Mammary epithelial cell (primary cell): ENCODE data around the gene PLIN4.

Experiments
- EZH2 ChIP-seq: IDR thresholded peaks from 2 replicates; pipeline ENCODE4 v1.6.1; 2012; ENCODE audit warnings: low read length, inconsistent platforms, borderline replicate concordance
- TF ChIP-seq, protein P1 (sequence below), 2 donors: IDR thresholded peaks in 1 of 2; conservative IDR thresholded peaks in 1 of 2; 2 replicates each; pipeline ENCODE4 v1.5.1; 2011 to 2012; ENCODE audit warnings: inconsistent platforms in 2 of 2, low read length in 2 of 2, mild to moderate bottlenecking in 2 of 2, control low read depth in 1 of 2, low read depth in 1 of 2; ENCODE audit not compliant: insufficient read depth in 1 of 2; ENCODE audit errors: extremely low read depth in 1 of 2

DNA sequence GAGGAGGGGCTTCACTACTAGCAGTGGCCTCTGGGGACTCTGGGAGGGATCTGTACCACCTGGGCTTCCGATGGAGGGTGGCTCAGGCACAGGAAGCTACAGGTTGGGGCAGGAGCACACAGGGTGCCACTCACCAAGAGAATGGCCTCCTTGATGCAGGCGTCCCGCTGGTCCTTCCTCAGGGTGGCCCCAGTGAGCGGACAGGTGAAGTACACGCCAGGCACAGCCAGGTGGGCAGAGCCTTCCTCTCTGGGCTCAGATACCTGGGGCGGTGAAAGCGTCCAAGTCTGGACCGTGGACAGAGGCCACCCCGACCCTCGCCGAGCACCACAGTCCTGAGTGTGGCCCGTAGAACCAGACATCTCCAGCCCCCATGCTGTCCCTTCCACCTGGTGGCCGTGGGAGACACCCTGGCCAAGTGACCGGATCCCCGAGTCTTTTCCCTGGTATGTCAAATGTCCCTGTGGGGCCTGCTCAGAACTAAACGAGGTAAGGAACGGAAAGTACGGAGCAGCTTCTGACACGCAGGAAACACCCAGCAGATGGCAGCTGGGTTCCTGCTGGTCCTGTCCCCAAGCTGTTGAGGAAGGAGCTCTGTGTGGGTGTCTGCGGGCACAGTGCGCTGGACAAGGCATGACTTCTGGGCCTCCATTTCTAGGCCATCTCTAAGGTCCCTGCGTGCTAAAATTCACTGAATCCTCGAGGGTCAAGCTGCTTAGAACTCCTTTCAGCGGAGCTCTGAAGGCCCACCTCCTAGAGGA is 65.9 kb downstream of the PLIN4 start:
- TF ChIP-seq, protein P1, sequence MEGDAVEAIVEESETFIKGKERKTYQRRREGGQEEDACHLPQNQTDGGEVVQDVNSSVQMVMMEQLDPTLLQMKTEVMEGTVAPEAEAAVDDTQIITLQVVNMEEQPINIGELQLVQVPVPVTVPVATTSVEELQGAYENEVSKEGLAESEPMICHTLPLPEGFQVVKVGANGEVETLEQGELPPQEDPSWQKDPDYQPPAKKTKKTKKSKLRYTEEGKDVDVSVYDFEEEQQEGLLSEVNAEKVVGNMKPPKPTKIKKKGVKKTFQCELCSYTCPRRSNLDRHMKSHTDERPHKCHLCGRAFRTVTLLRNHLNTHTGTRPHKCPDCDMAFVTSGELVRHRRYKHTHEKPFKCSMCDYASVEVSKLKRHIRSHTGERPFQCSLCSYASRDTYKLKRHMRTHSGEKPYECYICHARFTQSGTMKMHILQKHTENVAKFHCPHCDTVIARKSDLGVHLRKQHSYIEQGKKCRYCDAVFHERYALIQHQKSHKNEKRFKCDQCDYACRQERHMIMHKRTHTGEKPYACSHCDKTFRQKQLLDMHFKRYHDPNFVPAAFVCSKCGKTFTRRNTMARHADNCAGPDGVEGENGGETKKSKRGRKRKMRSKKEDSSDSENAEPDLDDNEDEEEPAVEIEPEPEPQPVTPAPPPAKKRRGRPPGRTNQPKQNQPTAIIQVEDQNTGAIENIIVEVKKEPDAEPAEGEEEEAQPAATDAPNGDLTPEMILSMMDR (conservative IDR thresholded peaks at IDR 0.05 in 1 of 2, IDR thresholded peaks at IDR 0.05 in 1 of 2; ENCODE audit: extremely low read depth in 1 of 2, insufficient read depth in 1 of 2, low read depth in 1 of 2, low read length in 2 of 2): no peak
- TF ChIP-seq EZH2: no peak
